Measurements from ENCODE around the gene NANS. TPM values are rescaled to one million over a fixed set of nuclear protein-coding genes. Genes with fewer than 3 reads are reported as not detected.

NANS gene
- total and polyA plus RNA-seq, 2 of the 13 experiments (the other 11 are each of a cell fraction or from before 2014, with no cell fraction given) = 86.9 to 203 TPM

DNA sequence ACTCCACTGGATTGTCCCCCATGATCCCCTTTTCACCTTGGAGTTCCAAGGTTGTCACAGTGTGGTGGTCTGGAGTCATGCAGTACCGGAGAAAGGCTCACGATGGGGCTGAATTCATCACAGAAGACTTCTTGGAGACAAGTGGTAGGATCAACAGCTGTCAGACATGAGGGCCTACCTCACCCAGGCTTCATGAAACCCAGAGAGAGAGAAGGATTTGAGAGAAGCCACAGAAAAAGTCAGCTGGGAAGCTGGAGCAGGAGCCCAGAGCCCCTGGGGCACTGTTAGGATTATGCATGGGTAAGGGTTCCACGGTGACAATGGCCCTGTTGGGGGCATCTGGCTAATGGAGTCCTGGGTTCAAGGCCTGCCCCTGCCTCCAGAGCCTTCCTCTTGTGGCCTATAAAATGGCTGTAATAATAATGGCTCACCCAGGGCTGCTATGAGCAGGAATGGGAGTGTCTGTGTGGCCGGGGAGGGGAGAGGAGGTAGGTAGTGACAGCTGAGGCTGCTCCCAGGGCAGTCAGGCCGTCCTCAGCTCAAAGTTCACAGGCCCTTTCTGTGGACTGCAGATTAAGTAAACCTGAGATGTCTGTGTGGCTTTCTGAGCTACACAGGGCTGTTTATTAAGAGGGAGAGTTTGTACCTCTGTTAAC is 61.6 kb downstream of the NANS start (continued):
- TF ChIP-seq RBFOX2 (IDR thresholded peaks at IDR 0.05; ENCODE audit: low read depth, low read length) (no peak), KLF6 (CRISPR knock-in tag; IDR thresholded peaks at IDR 0.05) (no peak), KLF15 (CRISPR knock-in tag; IDR thresholded peaks at IDR 0.05; ENCODE audit: borderline replicate concordance) (0 out of 2 replicates have a peak, but pooled peaks have one; percentile 3), NONO (IDR thresholded peaks at IDR 0.05) (no peak), NONO (CRISPR knock-in tag; conservative IDR thresholded peaks at IDR 0.05) (no peak), ZNF557 (CRISPR knock-in tag; IDR thresholded peaks at IDR 0.05) (no peak), MYNN (CRISPR knock-in tag; IDR thresholded peaks at IDR 0.05; ENCODE audit: low read depth) (no peak), ZMYM3 (CRISPR knock-in tag; IDR thresholded peaks at IDR 0.05) (0 out of 2 replicates have a peak, but pooled peaks have one; percentile 29), ARNT (IDR thresholded peaks at IDR 0.05) (no peak), SALL2 (CRISPR knock-in tag; IDR thresholded peaks at IDR 0.05) (no peak), GABPA (IDR thresholded peaks at IDR 0.05; ENCODE audit: low read depth, low read length) (no peak), GABPA (CRISPR knock-in tag; IDR thresholded peaks at IDR 0.05; ENCODE audit: low read depth) (peak; percentile 45; the same call in 1 of the 2 replicates), RARG (CRISPR knock-in tag; IDR thresholded peaks at IDR 0.05; ENCODE audit: low read depth) (no peak), ZBTB7A (CRISPR knock-in tag; IDR thresholded peaks at IDR 0.05) (no peak), HOXA7 (CRISPR knock-in tag; IDR thresholded peaks at IDR 0.05) (no peak), MAZ (IDR thresholded peaks at IDR 0.05; ENCODE audit: borderline replicate concordance, low read depth, low read length) (no peak), MAZ (CRISPR knock-in tag; IDR thresholded peaks at IDR 0.05; ENCODE audit: low read depth) (0 out of 2 replicates have a peak, but pooled peaks have one; percentile 9)
- TF ChIP-seq, protein P1, sequence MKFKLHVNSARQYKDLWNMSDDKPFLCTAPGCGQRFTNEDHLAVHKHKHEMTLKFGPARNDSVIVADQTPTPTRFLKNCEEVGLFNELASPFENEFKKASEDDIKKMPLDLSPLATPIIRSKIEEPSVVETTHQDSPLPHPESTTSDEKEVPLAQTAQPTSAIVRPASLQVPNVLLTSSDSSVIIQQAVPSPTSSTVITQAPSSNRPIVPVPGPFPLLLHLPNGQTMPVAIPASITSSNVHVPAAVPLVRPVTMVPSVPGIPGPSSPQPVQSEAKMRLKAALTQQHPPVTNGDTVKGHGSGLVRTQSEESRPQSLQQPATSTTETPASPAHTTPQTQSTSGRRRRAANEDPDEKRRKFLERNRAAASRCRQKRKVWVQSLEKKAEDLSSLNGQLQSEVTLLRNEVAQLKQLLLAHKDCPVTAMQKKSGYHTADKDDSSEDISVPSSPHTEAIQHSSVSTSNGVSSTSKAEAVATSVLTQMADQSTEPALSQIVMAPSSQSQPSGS (CRISPR knock-in tag; IDR thresholded peaks at IDR 0.05) = no peak
- TF ChIP-seq, protein P2, sequence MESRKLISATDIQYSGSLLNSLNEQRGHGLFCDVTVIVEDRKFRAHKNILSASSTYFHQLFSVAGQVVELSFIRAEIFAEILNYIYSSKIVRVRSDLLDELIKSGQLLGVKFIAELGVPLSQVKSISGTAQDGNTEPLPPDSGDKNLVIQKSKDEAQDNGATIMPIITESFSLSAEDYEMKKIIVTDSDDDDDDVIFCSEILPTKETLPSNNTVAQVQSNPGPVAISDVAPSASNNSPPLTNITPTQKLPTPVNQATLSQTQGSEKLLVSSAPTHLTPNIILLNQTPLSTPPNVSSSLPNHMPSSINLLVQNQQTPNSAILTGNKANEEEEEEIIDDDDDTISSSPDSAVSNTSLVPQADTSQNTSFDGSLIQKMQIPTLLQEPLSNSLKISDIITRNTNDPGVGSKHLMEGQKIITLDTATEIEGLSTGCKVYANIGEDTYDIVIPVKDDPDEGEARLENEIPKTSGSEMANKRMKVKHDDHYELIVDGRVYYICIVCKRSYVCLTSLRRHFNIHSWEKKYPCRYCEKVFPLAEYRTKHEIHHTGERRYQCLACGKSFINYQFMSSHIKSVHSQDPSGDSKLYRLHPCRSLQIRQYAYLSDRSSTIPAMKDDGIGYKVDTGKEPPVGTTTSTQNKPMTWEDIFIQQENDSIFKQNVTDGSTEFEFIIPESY (CRISPR knock-in tag; IDR thresholded peaks at IDR 0.05) = no peak
- TF ChIP-seq, protein P3, sequence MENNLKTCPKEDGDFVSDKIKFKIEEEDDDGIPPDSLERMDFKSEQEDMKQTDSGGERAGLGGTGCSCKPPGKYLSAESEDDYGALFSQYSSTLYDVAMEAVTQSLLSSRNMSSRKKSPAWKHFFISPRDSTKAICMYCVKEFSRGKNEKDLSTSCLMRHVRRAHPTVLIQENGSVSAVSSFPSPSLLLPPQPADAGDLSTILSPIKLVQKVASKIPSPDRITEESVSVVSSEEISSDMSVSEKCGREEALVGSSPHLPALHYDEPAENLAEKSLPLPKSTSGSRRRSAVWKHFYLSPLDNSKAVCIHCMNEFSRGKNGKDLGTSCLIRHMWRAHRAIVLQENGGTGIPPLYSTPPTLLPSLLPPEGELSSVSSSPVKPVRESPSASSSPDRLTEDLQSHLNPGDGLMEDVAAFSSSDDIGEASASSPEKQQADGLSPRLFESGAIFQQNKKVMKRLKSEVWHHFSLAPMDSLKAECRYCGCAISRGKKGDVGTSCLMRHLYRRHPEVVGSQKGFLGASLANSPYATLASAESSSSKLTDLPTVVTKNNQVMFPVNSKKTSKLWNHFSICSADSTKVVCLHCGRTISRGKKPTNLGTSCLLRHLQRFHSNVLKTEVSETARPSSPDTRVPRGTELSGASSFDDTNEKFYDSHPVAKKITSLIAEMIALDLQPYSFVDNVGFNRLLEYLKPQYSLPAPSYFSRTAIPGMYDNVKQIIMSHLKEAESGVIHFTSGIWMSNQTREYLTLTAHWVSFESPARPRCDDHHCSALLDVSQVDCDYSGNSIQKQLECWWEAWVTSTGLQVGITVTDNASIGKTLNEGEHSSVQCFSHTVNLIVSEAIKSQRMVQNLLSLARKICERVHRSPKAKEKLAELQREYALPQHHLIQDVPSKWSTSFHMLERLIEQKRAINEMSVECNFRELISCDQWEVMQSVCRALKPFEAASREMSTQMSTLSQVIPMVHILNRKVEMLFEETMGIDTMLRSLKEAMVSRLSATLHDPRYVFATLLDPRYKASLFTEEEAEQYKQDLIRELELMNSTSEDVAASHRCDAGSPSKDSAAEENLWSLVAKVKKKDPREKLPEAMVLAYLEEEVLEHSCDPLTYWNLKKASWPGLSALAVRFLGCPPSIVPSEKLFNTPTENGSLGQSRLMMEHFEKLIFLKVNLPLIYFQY (CRISPR knock-in tag; IDR thresholded peaks at IDR 0.05; ENCODE audit: borderline replicate concordance) = no peak
- TF ChIP-seq, protein P4, sequence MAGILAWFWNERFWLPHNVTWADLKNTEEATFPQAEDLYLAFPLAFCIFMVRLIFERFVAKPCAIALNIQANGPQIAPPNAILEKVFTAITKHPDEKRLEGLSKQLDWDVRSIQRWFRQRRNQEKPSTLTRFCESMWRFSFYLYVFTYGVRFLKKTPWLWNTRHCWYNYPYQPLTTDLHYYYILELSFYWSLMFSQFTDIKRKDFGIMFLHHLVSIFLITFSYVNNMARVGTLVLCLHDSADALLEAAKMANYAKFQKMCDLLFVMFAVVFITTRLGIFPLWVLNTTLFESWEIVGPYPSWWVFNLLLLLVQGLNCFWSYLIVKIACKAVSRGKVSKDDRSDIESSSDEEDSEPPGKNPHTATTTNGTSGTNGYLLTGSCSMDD (CRISPR knock-in tag; IDR thresholded peaks at IDR 0.05) = no peak
- TF ChIP-seq, protein P5, sequence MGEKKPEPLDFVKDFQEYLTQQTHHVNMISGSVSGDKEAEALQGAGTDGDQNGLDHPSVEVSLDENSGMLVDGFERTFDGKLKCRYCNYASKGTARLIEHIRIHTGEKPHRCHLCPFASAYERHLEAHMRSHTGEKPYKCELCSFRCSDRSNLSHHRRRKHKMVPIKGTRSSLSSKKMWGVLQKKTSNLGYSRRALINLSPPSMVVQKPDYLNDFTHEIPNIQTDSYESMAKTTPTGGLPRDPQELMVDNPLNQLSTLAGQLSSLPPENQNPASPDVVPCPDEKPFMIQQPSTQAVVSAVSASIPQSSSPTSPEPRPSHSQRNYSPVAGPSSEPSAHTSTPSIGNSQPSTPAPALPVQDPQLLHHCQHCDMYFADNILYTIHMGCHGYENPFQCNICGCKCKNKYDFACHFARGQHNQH (CRISPR knock-in tag; IDR thresholded peaks at IDR 0.05) = no peak; the same call in 1 of the 2 replicates

All from HepG2 (cell line).